AG09309 (cell line): ENCODE measurements around the gene LSM6.

Source experiments
- DNase-seq: peaks from one replicate; pipeline ENCODE4 v3.0.0-alpha.2; 2010; ENCODE audit warnings: low read depth
- H3K4me3 ChIP-seq: 2 replicates; pipeline ENCODE4 v1.5.1; 2011; ENCODE audit warnings: mild to moderate bottlenecking, low read depth, low read length, moderate library complexity; ENCODE audit not compliant: control insufficient read depth
- TF ChIP-seq, protein P1 (sequence below): IDR thresholded peaks from 2 replicates; pipeline ENCODE4 v1.5.1; 2011; ENCODE audit warnings: mild to moderate bottlenecking, low read depth, low read length, inconsistent platforms; ENCODE audit not compliant: insufficient read depth, control insufficient read depth; ENCODE audit errors: missing control alignments

The LSM6 gene

DNA sequence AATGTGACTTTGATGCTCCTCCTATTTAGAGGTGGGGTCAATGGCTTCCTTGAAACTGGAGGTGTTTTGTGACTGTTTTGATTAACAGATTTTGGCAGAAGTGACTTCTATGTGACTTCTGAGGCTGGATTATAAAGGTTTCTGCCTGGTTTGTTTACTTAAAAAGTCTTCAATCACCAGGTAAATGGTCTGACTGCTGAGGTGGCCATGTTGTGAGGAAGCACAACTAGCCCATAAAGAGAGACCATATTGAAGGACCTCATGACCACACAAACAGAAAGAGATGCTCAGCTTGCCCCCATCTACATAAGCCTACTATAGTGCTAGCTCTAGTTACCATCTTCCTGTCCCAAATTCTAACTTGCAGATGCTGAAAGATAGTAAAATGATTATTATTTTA is 14.3 kb upstream of the LSM6 start:
- TF ChIP-seq, protein P1, sequence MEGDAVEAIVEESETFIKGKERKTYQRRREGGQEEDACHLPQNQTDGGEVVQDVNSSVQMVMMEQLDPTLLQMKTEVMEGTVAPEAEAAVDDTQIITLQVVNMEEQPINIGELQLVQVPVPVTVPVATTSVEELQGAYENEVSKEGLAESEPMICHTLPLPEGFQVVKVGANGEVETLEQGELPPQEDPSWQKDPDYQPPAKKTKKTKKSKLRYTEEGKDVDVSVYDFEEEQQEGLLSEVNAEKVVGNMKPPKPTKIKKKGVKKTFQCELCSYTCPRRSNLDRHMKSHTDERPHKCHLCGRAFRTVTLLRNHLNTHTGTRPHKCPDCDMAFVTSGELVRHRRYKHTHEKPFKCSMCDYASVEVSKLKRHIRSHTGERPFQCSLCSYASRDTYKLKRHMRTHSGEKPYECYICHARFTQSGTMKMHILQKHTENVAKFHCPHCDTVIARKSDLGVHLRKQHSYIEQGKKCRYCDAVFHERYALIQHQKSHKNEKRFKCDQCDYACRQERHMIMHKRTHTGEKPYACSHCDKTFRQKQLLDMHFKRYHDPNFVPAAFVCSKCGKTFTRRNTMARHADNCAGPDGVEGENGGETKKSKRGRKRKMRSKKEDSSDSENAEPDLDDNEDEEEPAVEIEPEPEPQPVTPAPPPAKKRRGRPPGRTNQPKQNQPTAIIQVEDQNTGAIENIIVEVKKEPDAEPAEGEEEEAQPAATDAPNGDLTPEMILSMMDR, result no peak
- no peak for DNase-seq

DNA sequence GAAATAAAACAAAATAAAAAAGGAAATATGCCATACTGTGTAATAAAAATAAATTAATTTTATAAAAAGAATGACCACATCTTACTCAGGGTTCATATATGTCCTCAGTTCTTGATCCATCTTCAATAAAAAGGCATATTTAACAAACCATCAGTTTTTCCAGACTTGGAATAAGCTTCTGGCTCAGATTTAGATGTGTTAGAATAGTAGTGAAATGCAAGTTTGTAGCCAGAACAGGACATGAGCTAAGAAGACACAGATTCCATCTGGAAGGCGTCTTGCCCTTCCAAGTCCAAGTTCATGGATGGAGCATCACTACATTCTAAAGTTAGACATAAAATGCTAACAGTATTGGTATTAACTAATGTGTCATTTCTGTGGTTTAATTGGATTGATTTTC is 10.3 kb upstream of the LSM6 start:
- TF ChIP-seq, protein P1, result no peak
- H3K4me3 ChIP-seq, result no peak overlapping the region
- DNase-seq, result no peak

More for the DNA sequence above, 14.3 kb upstream of the LSM6 start:
- H3K4me3 ChIP-seq, result no peak overlapping the region

DNA sequence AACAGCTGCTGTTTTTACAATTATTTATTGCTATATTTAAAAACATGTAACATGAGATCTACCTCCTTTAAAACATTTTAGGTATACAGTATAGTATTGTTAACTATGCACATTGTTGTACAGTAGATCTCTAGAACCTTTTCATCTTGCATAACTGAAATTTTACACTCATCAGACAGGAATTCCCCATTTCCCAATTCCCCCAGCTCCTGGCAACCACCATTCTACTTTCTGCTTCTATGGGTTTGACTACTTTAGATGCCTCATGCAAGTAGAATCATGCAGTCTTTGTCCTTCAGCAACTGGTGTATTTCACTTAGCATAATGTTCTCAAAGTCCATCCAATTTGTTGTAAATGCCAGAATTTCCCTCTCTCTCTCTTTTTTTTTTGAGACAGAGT is 9.7 kb upstream of the LSM6 start:
- TF ChIP-seq, protein P1, result no peak
- peak; percentile 48 for DNase-seq
- H3K4me3 ChIP-seq, result no peak overlapping the region

DNA sequence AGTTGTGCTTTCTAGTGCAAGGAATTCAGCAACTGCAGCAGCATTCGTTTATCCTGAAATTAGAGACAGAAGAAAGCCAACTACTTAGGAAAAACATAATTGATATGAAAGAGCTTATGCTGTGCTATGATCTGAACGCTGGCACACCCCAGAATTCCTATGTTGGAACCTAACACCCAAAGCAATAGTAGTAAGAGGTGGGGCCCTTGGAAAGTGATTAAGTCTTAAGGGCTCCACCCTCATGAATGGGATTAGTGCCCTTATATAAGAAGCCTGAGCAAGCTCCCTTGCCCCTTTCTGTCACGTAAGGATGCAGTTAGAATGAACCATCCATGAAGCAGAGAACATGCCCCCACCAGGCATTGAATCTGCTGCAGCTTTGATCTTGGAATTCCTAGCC is 5.4 kb upstream of the LSM6 start:
- DNase-seq, result no peak
- TF ChIP-seq, protein P1, result no peak
- no peak overlapping the region for H3K4me3 ChIP-seq

DNA sequence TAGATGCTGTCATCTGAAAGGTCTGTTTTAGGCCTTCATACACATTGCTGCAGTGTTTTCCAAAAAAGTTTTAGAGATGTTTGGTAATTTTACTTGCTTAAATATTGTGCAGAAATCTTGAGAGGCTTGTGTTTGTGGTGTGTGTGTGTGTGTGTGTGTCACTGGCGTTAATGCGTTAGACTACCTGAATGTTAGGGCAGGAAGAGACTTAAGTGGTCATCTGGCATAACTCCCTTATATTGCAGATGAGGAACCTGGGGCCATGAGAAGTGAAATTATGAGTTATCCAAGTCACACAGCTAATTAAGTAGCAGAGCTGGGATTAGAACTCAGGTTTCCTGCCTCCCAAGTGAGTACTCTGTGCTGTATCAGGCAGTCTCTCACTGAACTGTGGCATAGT is 1.4 kb downstream of the LSM6 start:
- no peak for DNase-seq
- TF ChIP-seq, protein P1, result no peak
- no peak overlapping the region; the same call in 1 of the 2 replicates for H3K4me3 ChIP-seq

DNA sequence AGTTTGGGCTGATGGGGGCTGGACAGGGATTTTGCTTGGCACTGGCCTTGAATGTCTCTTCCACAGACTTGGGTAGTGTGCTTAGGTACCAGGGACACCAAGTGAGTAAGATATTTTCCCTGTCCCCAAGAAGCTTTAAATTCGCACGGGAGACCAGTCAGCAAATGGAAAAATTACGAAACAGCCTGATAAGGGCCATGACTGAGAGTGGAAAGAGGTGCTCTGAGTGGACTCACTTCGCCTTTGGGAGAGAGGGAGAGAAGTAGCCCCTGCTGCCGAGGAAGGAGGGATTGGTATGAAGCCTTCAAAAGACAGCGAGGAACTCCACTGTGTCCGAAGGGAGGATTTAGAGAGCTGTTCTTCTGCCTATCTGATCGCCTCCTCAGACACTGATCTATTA is 2.6 kb downstream of the LSM6 start:
- TF ChIP-seq, protein P1, result no peak
- DNase-seq, result no peak
- no peak overlapping the region for H3K4me3 ChIP-seq
